AG04450 (cell line): ENCODE data around the gene ZNF827. TPM values are rescaled to one million over a fixed set of nuclear protein-coding genes. Genes with fewer than 3 reads are reported as not detected.

ENCODE experiments used
- CTCF ChIA-PET: fragments of 300-600, 350-600 bp; formaldehyde crosslinking; extraction: SDS; loops from one replicate; lab custom pipeline; 2022; ENCODE audit warnings: antibody characterized with exemption, inconsistent platforms; lab: Charles Lee
- POLR2A ChIA-PET: fragments of 350-600 bp; formaldehyde crosslinking; extraction: SDS; loops from one replicate; lab custom pipeline; 2021; ENCODE audit warnings: antibody characterized with exemption, inconsistent platforms; lab: Yijun Ruan, JAX
- DNase-seq: peaks from one replicate; pipeline ENCODE4 v3.0.0-alpha.2; 2011; ENCODE audit warnings: low read depth, low spot score
- H3K27ac ChIP-seq: one replicate; pipeline ENCODE4 v1.5.1; 2012; ENCODE audit warnings: low read depth, low read length, control low read depth
- H3K27me3 ChIP-seq: one replicate; pipeline ENCODE4 v1.6.0; 2012; ENCODE audit warnings: low read length; ENCODE audit not compliant: control insufficient read depth, insufficient read depth
- H3K4me3 ChIP-seq: 2 replicates; pipeline ENCODE4 v1.5.1; 2011; ENCODE audit warnings: mild to moderate bottlenecking, low read depth, low read length, control low read depth
- H3K9me3 ChIP-seq: 2 replicates; pipeline ENCODE4 v1.5.1; 2012; ENCODE audit warnings: low read length; ENCODE audit not compliant: control insufficient read depth, insufficient read depth
- CTCF ChIP-seq: IDR thresholded peaks from 2 replicates; pipeline ENCODE4 v1.5.1; 2011; ENCODE audit warnings: low read depth, low read length, control low read depth, inconsistent platforms
- polyA plus RNA-seq: library from polyadenylated mRNA; depleted of rRNA; stranded (reverse); fragments of >200 nt; gene quantifications from 2 replicates; pipeline ENCODE4 v1.2.3, GENCODE V29; 2011

Gene ZNF827
- polyA plus RNA-seq, 1 experiment = 9.8 TPM

- no peaks in the 10 kb centered on the region for H3K9me3 ChIP-seq
- DNase-seq = no peak
- CTCF ChIA-PET = interaction anchor here (0.5 kb wide), 1 partner anchor 1682 kb away, joined by 5 read pairs; no protein-coding TSS in a partner anchor
- POLR2A ChIA-PET = no interaction called here
- H3K4me3 ChIP-seq = no peak overlapping the region
- H3K27me3 ChIP-seq = no peaks in the 10 kb centered on the region
- H3K27ac ChIP-seq = no peak overlapping the region
- no peak for TF ChIP-seq CTCF
Observed at GRCh38 chr4:145859426-145859825, 79.2 kb downstream of the ZNF827 start.

- ChIA-PET CTCF (interaction anchor here (1.0 kb wide), 1 partner anchor 17 kb away, joined by 3 read pairs; no protein-coding TSS in a partner anchor), POLR2A (no interaction called here)
- Histone ChIP-seq H3K9me3 (no peaks in the 10 kb centered on the region), H3K4me3 (no peak overlapping the region), H3K27ac (no peak overlapping the region), H3K27me3 (no peaks in the 10 kb centered on the region)
- TF ChIP-seq CTCF = no peak
- no peak for DNase-seq
Observed at GRCh38 chr4:145852256-145852839, 86.3 kb downstream of the ZNF827 start.

GRCh38 chr4:145851511-145852201 is 87.0 kb downstream of the ZNF827 start:
- Histone ChIP-seq H3K27me3 (no peaks in the 10 kb centered on the region), H3K27ac (no peak overlapping the region), H3K9me3 (no peaks in the 10 kb centered on the region), H3K4me3 (no peak overlapping the region)
- POLR2A ChIA-PET = no interaction called here
- no peak for DNase-seq
- no peak for TF ChIP-seq CTCF
- CTCF ChIA-PET = interaction anchor here (1.0 kb wide), 1 partner anchor 17 kb away, joined by 3 read pairs; no protein-coding TSS in a partner anchor

GRCh38 chr4:145847764-145848163 is 90.9 kb downstream of the ZNF827 start:
- no peak for DNase-seq
- no peaks in the 10 kb centered on the region for H3K9me3 ChIP-seq
- ChIA-PET POLR2A (no interaction called here), CTCF (no interaction called here)
- no peak overlapping the region for H3K27ac ChIP-seq
- no peak for TF ChIP-seq CTCF
- no peak overlapping the region for H3K4me3 ChIP-seq
- no peaks in the 10 kb centered on the region for H3K27me3 ChIP-seq

GRCh38 chr4:145845118-145845517 is 93.5 kb downstream of the ZNF827 start:
- POLR2A ChIA-PET = no interaction called here
- Histone ChIP-seq H3K9me3 (no peaks in the 10 kb centered on the region), H3K27ac (no peak overlapping the region), H3K4me3 (no peak overlapping the region), H3K27me3 (no peaks in the 10 kb centered on the region)
- TF ChIP-seq CTCF = no peak
- CTCF ChIA-PET = no interaction called here
- DNase-seq = no peak
